DOHH2 (cell line): Measurements from ENCODE around the gene C19orf85.

Experiments
- H3F3A ChIP-seq: fragments of 200-600 bp; sonication (generic), shearing (Covaris generic); 2 replicates; pipeline ENCODE4 v1.6.0; 2016; ENCODE audit warnings: antibody characterized with exemption, mild to moderate bottlenecking; ENCODE audit not compliant: control insufficient read depth, insufficient read depth
- H3K27ac ChIP-seq: fragments of 200-600 bp; sonication (generic); 2 replicates; pipeline ENCODE4 v1.5.1; 2014; ENCODE audit warnings: low read depth, mild to moderate bottlenecking, low read length, moderate library complexity
- H3K27me3 ChIP-seq: fragments of 200-600 bp; sonication (generic); 2 replicates; pipeline ENCODE4 v1.6.1; 2014; ENCODE audit warnings: mild to moderate bottlenecking, low read length, mixed read lengths; ENCODE audit not compliant: control insufficient read depth
- H3K36me3 ChIP-seq: fragments of 200-600 bp; sonication (generic); 2 replicates; pipeline ENCODE4 v1.6.1; 2014; ENCODE audit warnings: mild to moderate bottlenecking, low read length, moderate library complexity, mixed read lengths; ENCODE audit not compliant: control insufficient read depth
- H3K4me1 ChIP-seq: fragments of 200-600 bp; sonication (generic); 2 replicates; pipeline ENCODE4 v1.6.1; 2014; ENCODE audit warnings: mild to moderate bottlenecking, low read length, mixed read lengths; ENCODE audit not compliant: control insufficient read depth
- H3K4me2 ChIP-seq: fragments of 200-600 bp; sonication (generic); 2 replicates; pipeline ENCODE4 v1.6.0; 2014; ENCODE audit warnings: mild to moderate bottlenecking, low read length, moderate library complexity
- H3K4me3 ChIP-seq: fragments of 200-600 bp; sonication (generic); 2 replicates; pipeline ENCODE4 v1.5.1; 2014; ENCODE audit warnings: mild to moderate bottlenecking, low read length, mixed read lengths
- H3K79me2 ChIP-seq: fragments of 200-600 bp; sonication (generic); 2 replicates; pipeline ENCODE4 v1.6.1; 2014; ENCODE audit warnings: mild to moderate bottlenecking, low read length, mixed read lengths; ENCODE audit not compliant: control insufficient read depth
- H3K9me2 ChIP-seq: fragments of 200-600 bp; sonication (generic); replicated peaks from 2 replicates; pipeline ENCODE4 v1.6.1; 2014; ENCODE audit warnings: mild to moderate bottlenecking, low read length, mixed read lengths; ENCODE audit not compliant: control insufficient read depth
- H3K9me3 ChIP-seq: fragments of 200-600 bp; sonication (generic); 2 replicates; pipeline ENCODE4 v1.6.1; 2014; ENCODE audit warnings: antibody characterized with exemption, low read length, mixed read lengths; ENCODE audit not compliant: control insufficient read depth, insufficient read depth
- H4K20me1 ChIP-seq: fragments of 200-600 bp; sonication (generic); 2 replicates; pipeline ENCODE4 v1.6.0; 2014; ENCODE audit warnings: low read depth, mild to moderate bottlenecking, antibody characterized with exemption, low read length, moderate library complexity; ENCODE audit not compliant: control insufficient read depth, insufficient read depth
- EZH2phosphoT487 ChIP-seq: fragments of 200-600 bp; sonication (generic); IDR thresholded peaks from 2 replicates; pipeline ENCODE4 v1.6.1; 2017; ENCODE audit warnings: borderline replicate concordance, mild to moderate bottlenecking, antibody characterized with exemption, low read length, moderate library complexity, mixed read lengths
- TF ChIP-seq, protein P1 (sequence below): fragments of 200-600 bp; sonication (generic); IDR thresholded peaks from one replicate; pipeline ENCODE4 v1.5.1; 2014; ENCODE audit warnings: antibody characterized with exemption, mild to moderate bottlenecking, low read depth, low read length; ENCODE audit not compliant: poor library complexity, severe bottlenecking

Gene C19orf85

GRCh38 chr19:55459551-55459949 is 5.0 kb downstream of the C19orf85 start:
- no peak overlapping the region for H3K27ac ChIP-seq

GRCh38 chr19:55457683-55458457 is 6.7 kb downstream of the C19orf85 start:
- peaks cover 16% of the 10 kb centered on the region for H3K79me2 ChIP-seq
- H3K4me3 ChIP-seq: no peak overlapping the region
- no peak overlapping the region for H3K27ac ChIP-seq
- H3K36me3 ChIP-seq: no peaks in the 10 kb centered on the region
- H3K27me3 ChIP-seq: no peaks in the 10 kb centered on the region
- H3F3A ChIP-seq: peaks cover 11% of the 10 kb centered on the region
- peaks cover 18% of the 10 kb centered on the region for H3K4me1 ChIP-seq
- 0 out of 2 replicates have a peak, but pooled peaks cover 3% of the 10 kb centered on the region for H4K20me1 ChIP-seq
- TF ChIP-seq EZH2phosphoT487: no peak
- TF ChIP-seq, protein P1, sequence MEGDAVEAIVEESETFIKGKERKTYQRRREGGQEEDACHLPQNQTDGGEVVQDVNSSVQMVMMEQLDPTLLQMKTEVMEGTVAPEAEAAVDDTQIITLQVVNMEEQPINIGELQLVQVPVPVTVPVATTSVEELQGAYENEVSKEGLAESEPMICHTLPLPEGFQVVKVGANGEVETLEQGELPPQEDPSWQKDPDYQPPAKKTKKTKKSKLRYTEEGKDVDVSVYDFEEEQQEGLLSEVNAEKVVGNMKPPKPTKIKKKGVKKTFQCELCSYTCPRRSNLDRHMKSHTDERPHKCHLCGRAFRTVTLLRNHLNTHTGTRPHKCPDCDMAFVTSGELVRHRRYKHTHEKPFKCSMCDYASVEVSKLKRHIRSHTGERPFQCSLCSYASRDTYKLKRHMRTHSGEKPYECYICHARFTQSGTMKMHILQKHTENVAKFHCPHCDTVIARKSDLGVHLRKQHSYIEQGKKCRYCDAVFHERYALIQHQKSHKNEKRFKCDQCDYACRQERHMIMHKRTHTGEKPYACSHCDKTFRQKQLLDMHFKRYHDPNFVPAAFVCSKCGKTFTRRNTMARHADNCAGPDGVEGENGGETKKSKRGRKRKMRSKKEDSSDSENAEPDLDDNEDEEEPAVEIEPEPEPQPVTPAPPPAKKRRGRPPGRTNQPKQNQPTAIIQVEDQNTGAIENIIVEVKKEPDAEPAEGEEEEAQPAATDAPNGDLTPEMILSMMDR: no peak
- H3K9me3 ChIP-seq: no peaks in the 10 kb centered on the region
- no peaks in the 10 kb centered on the region for H3K9me2 ChIP-seq
- H3K4me2 ChIP-seq: no peak overlapping the region

More at GRCh38 chr19:55459551-55459949, 5.0 kb downstream of the C19orf85 start:
- H3K9me2 ChIP-seq: no peaks in the 10 kb centered on the region
- TF ChIP-seq EZH2phosphoT487: no peak
- TF ChIP-seq, protein P1: no peak
- peak overlapping the region; percentile 98; the same call in 1 of the 2 replicates for H3K4me2 ChIP-seq
- no peaks in the 10 kb centered on the region for H3K27me3 ChIP-seq
- H3K4me1 ChIP-seq: peaks cover 18% of the 10 kb centered on the region
- peaks cover 11% of the 10 kb centered on the region for H3F3A ChIP-seq
- no peak overlapping the region for H3K4me3 ChIP-seq
- peaks cover 16% of the 10 kb centered on the region for H3K79me2 ChIP-seq
- 0 out of 2 replicates have a peak, but pooled peaks cover 3% of the 10 kb centered on the region for H4K20me1 ChIP-seq
- H3K36me3 ChIP-seq: no peaks in the 10 kb centered on the region
- no peaks in the 10 kb centered on the region for H3K9me3 ChIP-seq

DNA sequence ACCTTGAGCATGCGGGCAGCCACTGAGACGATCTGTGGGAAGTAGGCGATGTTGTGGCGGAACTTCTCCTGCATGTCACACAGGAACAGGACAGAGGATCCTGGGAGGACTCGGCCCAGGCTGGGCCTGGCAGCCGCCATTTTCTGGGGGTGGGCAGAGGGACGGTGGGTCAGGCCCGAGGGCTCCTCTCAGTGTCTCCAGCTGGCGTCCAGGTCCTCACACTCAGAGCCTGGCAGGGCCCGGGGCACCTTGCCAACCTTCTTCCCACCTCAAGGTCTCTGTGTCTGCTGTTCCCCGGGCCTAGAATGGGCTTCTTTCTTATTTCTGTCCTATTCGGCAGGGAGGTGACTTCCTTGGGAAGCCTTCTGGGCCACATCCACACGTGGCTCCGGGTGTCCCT is 8.2 kb downstream of the C19orf85 start:
- 0 out of 2 replicates have a peak, but pooled peaks cover 3% of the 10 kb centered on the region for H4K20me1 ChIP-seq
- H3K9me2 ChIP-seq: no peaks in the 10 kb centered on the region
- H3K4me2 ChIP-seq: no peak overlapping the region
- H3K79me2 ChIP-seq: peaks cover 16% of the 10 kb centered on the region
- H3K4me3 ChIP-seq: no peak overlapping the region
- H3F3A ChIP-seq: peaks cover 11% of the 10 kb centered on the region
- peaks cover 8% of the 10 kb centered on the region for H3K27me3 ChIP-seq
- peaks cover 11% of the 10 kb centered on the region for H3K4me1 ChIP-seq
- no peaks in the 10 kb centered on the region for H3K9me3 ChIP-seq
- TF ChIP-seq, protein P1: no peak
- TF ChIP-seq EZH2phosphoT487: no peak
- no peak overlapping the region for H3K27ac ChIP-seq
- no peaks in the 10 kb centered on the region for H3K36me3 ChIP-seq
